ENCODE results near the gene RPS2. TPM values are rescaled to one million over a fixed set of nuclear protein-coding genes. Genes with fewer than 3 reads are reported as not detected.

RPS2 gene
- total RNA-seq, 4 donors from 2014 or later: 982 to 2,205 (median 1,458) TPM

DNA sequence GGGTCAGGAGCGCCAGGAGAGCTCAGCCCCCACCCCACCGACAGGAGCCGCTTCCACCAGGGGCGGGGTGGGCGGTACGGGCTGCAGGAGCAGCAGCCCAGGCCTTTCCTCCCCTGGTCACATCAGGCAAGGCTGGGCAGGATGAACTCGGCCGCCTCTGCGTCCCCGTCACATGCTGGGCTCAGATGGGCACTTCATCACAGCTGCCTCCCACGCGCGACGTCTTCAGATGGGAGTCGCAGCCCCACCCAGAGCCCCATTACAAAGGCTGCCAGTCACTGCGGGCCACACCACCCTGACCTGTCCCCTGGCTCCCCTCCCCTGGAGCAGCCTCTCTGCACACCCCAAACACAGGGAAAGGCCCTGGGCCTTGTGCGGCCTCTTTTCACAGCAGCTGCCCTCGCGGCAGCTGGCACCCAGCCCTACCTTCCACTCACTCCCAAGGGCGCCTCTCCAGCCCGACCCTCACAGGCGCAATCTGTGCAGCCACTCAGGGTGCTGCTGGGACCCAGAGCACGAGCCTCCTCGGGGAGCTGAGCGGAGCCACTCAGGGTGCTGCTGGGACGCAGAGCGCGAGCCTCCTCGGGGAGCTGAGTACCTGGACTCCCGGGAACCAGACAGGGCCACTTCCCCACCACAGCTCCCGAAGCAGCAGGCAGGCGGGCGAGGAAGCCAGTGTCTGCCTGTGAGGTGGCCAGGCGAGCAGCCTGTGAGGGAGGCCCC, 40.3 kb upstream of the RPS2 start:
- Histone ChIP-seq H3K27me3 (no peaks in the 10 kb centered on the region), H3K9me3 (no peaks in the 10 kb centered on the region), H3K4me1 (peaks cover 0 to 25% of the 10 kb centered on the region in 2 donors), H3K4me3 (no peak overlapping the region), H3K27ac (no peak overlapping the region), H3K36me3 (no peaks in the 10 kb centered on the region)
- DNase-seq: no peak
- intact Hi-C loops (cut with DNase I; ENCODE audit: low total_unique reads): no loop called here
- no peak for TF ChIP-seq POLR2A (IDR thresholded peaks at IDR 0.05)
- TF ChIP-seq, protein P1, sequence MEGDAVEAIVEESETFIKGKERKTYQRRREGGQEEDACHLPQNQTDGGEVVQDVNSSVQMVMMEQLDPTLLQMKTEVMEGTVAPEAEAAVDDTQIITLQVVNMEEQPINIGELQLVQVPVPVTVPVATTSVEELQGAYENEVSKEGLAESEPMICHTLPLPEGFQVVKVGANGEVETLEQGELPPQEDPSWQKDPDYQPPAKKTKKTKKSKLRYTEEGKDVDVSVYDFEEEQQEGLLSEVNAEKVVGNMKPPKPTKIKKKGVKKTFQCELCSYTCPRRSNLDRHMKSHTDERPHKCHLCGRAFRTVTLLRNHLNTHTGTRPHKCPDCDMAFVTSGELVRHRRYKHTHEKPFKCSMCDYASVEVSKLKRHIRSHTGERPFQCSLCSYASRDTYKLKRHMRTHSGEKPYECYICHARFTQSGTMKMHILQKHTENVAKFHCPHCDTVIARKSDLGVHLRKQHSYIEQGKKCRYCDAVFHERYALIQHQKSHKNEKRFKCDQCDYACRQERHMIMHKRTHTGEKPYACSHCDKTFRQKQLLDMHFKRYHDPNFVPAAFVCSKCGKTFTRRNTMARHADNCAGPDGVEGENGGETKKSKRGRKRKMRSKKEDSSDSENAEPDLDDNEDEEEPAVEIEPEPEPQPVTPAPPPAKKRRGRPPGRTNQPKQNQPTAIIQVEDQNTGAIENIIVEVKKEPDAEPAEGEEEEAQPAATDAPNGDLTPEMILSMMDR (IDR thresholded peaks at IDR 0.05): no peak

DNA sequence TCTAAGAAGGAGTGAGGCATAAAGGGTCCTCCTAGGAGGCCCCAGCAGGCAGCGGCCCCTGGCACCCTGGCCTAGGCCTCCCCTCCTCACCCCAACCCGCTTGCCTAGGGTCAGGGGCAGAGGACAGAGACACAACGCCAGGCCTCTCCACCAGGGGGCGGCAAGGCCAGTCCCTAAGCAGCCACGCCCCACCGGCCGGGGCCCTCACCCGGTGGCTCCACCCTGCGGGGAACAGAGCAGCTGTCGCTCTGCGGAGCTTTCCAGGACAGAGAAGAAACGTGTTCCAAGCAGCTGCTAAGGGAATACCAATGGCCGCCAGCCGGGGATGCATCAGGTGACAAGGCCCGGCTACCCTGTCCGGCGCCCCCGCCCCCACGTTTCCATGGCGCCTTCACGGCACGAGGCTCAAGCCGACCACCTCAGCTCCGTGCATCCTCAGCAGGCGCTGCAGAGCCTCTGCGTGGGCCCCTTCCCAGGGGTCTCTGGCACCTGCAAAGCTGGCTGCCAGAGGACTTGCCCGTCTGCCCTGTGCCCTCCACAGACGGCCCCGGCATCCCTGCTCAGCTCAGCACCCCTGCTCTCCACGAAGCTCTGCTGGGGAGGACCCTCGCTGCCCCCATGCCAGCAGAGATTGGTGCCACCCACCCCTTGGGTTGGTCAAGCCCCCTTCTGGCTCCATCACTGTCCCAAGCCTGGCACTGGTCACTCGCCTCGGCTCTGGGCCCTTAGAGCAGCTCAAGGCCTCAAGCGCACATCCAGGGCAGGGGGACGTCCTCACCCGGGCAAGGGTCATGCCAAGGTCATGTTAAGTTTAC, 39.4 kb upstream of the RPS2 start:
- peak; percentile 71 to 77 for DNase-seq
- no peak for TF ChIP-seq POLR2A (IDR thresholded peaks at IDR 0.05)
- TF ChIP-seq, protein P1 (IDR thresholded peaks at IDR 0.05): peak; percentile 71 to 88 (median 82)
- H3K27ac ChIP-seq: no peak overlapping the region
- no peaks in the 10 kb centered on the region for H3K27me3 ChIP-seq
- intact Hi-C loops (cut with DNase I; ENCODE audit: low total_unique reads): no loop called here
- no peaks in the 10 kb centered on the region for H3K36me3 ChIP-seq
- peaks cover 0 to 25% of the 10 kb centered on the region in 2 donors for H3K4me1 ChIP-seq
- no peak overlapping the region for H3K4me3 ChIP-seq
- no peaks in the 10 kb centered on the region for H3K9me3 ChIP-seq

DNA sequence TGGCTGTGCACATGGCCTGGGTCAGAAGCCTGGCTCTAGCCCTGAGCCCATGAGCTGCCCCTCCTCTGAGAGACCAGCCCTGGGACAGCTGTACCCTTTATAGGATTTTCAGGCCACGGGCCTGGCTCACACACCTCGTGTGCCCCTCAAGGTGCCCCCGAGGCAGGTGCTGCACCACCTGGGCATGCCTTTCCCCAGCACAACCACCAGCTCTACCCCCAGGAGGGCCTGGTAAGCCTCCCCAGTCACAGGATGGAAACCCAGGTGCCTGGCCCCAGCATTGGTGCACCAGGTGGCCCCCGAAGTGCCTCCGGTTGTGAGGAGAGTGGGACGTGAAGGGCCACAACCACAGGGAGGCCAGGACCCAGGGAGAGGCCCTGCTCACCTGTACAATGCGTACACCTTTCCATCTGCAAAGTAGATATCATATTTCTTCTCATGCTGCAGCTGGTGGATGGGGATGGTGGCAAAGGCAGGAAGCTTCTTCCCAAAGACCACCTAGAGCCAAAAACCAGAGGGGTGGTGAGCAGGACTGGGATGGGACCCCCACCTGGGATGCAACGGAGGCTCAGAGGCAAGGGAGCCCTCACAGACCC, 38.7 kb upstream of the RPS2 start:
- TF ChIP-seq, protein P1 (IDR thresholded peaks at IDR 0.05): no peak
- no peak for TF ChIP-seq POLR2A (IDR thresholded peaks at IDR 0.05)
- H3K27me3 ChIP-seq: no peaks in the 10 kb centered on the region
- no peak overlapping the region for H3K27ac ChIP-seq
- H3K9me3 ChIP-seq: no peaks in the 10 kb centered on the region
- no peak for DNase-seq
- intact Hi-C loops (cut with DNase I; ENCODE audit: low total_unique reads): no loop called here
- H3K36me3 ChIP-seq: no peaks in the 10 kb centered on the region
- peaks cover 0 to 25% of the 10 kb centered on the region in 2 donors for H3K4me1 ChIP-seq
- no peak overlapping the region for H3K4me3 ChIP-seq

DNA sequence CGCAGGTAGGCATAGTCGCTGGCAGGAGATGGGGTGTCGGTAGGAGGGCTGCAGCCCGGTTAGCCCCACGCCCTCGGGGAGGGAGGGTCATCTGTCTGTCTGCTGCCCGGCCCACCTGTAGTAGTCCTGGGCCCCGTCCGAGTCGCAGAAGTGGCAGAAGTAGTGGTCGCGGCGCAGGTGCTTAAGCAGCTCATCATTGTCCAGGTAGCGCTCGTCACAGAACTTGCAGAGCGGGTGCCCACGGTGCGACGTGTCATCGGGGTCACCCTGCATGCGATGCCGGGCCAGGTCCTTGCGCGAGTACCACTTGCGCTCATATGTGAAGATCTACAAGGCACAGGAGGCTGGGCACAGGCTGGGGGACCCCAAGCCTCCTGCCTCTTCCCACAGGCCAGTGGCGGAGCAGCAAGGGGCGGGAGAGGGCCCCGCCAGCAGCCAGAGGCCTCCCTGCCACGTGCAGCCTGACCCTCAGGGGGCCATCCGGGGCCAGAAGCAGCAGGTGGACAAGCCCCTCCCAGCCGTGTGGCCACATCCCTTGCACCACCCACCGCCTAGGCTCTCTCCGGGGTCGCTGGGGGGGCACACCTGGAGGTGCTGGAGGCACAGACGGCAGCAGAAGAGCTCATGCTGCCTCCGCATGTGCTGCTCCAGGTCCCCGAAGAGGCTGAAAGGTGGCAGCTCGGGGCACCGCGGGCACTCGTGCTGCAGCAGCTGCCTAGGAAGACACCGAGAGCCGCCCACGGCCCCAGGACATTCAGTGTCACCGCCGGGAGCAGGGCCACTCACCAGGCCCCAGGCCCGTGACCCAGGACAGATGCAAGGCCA, 38.0 kb upstream of the RPS2 start:
- H3K4me3 ChIP-seq: no peak overlapping the region
- no peaks in the 10 kb centered on the region for H3K27me3 ChIP-seq
- no peak for TF ChIP-seq POLR2A (IDR thresholded peaks at IDR 0.05)
- TF ChIP-seq, protein P1 (IDR thresholded peaks at IDR 0.05): no peak
- H3K27ac ChIP-seq: no peak overlapping the region
- peaks cover 0 to 18% of the 10 kb centered on the region in 2 donors for H3K4me1 ChIP-seq
- no peaks in the 10 kb centered on the region for H3K36me3 ChIP-seq
- H3K9me3 ChIP-seq: no peaks in the 10 kb centered on the region
- intact Hi-C loops (cut with DNase I; ENCODE audit: low total_unique reads): no loop called here
- DNase-seq: no peak

Measured in uterus (tissue), 4 donors.